GM13976 (cell line): ENCODE results near the gene RPTN.

ENCODE experiments used
- DNase-seq: peaks from one replicate; pipeline ENCODE4 v3.0.0; 2012; ENCODE audit warnings: low spot score
- CTCF ChIP-seq: IDR thresholded peaks from 2 replicates; pipeline ENCODE4 v1.5.1; 2012; ENCODE audit warnings: borderline replicate concordance, mild to moderate bottlenecking; ENCODE audit not compliant: insufficient read depth; ENCODE audit errors: extremely low read depth, missing control alignments, control extremely low read depth
- in situ Hi-C: fragments of 300-500 bp; cut with MboI; formaldehyde crosslinking; loops from one replicate; pipeline ENCODE4 v1.12.0; 2022; ENCODE audit warnings: low sequenced_read_pairs, mixed read lengths, inconsistent platforms; ENCODE audit not compliant: unreplicated experiment

Gene RPTN

GRCh38 chr1:152130186-152130585 lies 28.8 kb downstream of the RPTN start:
- in situ Hi-C loops = no loop called here
- no peak for TF ChIP-seq CTCF
- DNase-seq = no peak

GRCh38 chr1:152127673-152128072 lies 31.4 kb downstream of the RPTN start:
- no peak for DNase-seq
- no peak for TF ChIP-seq CTCF
- in situ Hi-C loops = no loop called here

- DNase-seq = no peak
- no peak for TF ChIP-seq CTCF
- in situ Hi-C loops = no loop called here
Observed at GRCh38 chr1:152125834-152126443, 33.1 kb downstream of the RPTN start.

- DNase-seq = no peak
- no peak for TF ChIP-seq CTCF
- in situ Hi-C loops = no loop called here
Observed at GRCh38 chr1:152118915-152119314, 40.1 kb downstream of the RPTN start.

- in situ Hi-C loops = no loop called here
- no peak for DNase-seq
- TF ChIP-seq CTCF = no peak
Observed at GRCh38 chr1:152115344-152115743, 43.7 kb downstream of the RPTN start, which contains the start of gene TCHH. TSS of gene TCHH (minus strand) at chr1:152115444. CDS start at chr1:152114080, 1,364 bp downstream.

GRCh38 chr1:152112885-152113432 lies 46.1 kb downstream of the RPTN start:
- no peak for TF ChIP-seq CTCF
- in situ Hi-C loops = no loop called here
- no peak for DNase-seq
